Stomach smooth muscle (tissue), 2 donors: Measurements from ENCODE around the gene THEM5.

Experiments
- H3K27ac ChIP-seq: one replicate; pipeline ENCODE4 v1.7.0; 2013; ENCODE audit warnings: mild to moderate bottlenecking, low read length, inconsistent platforms
- H3K27me3 ChIP-seq, 2 donors: one replicate each; pipeline ENCODE4 v1.7.0; 2013; ENCODE audit warnings: low read length in 2 of 2; ENCODE audit not compliant: insufficient read depth in 2 of 2, control insufficient read depth in 1 of 2
- H3K36me3 ChIP-seq, 2 donors: one replicate each; pipeline ENCODE4 v1.7.0; 2013; ENCODE audit warnings: low read length in 2 of 2; ENCODE audit not compliant: control insufficient read depth in 2 of 2, insufficient read depth in 2 of 2
- H3K4me1 ChIP-seq: one replicate; pipeline ENCODE4 v1.7.0; 2013; ENCODE audit warnings: low read length; ENCODE audit not compliant: control insufficient read depth, insufficient read depth
- H3K4me3 ChIP-seq, 2 donors: one replicate each; pipeline ENCODE4 v1.7.0; 2013; ENCODE audit warnings: low read length in 2 of 2
- H3K9ac ChIP-seq, 2 donors: one replicate each; pipeline ENCODE4 v1.7.0; 2013; ENCODE audit warnings: low read length in 2 of 2, mild to moderate bottlenecking in 1 of 2
- H3K9me3 ChIP-seq, 2 donors: one replicate each; pipeline ENCODE4 v1.7.0; 2013; ENCODE audit warnings: low read length in 2 of 2; ENCODE audit not compliant: control insufficient read depth in 2 of 2
- donor health status: healthy.
- donor health status: Pancreatic carcinoma.

THEM5 gene

DNA sequence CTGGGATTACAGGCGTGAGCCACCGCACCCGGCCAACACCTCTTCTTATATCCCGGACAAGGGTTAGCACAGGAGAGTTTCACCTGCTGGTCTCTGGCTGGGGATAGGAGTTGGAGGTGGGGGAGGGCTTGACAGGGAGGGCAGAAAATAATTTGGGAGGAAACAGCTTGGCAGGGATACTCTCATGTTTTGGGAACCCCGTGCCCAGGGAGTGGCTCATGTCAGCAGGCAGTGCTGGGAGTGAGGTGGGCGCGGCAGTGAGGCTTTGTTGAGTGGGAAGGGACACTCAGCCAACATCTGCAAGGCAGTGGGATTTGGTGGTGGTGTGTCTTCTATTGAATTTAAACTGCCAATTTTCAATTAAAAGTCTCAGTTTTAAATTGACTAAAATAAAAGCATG, 1.1 kb upstream of the THEM5 start:
- no peak overlapping the region for H3K9ac ChIP-seq
- H3K9me3 ChIP-seq = no peaks in the 10 kb centered on the region
- no peak overlapping the region for H3K27ac ChIP-seq
- H3K4me1 ChIP-seq = no peaks in the 10 kb centered on the region
- peaks cover 5 to 16% of the 10 kb centered on the region in 2 donors for H3K27me3 ChIP-seq
- no peak overlapping the region for H3K4me3 ChIP-seq
- no peaks in the 10 kb centered on the region for H3K36me3 ChIP-seq

DNA sequence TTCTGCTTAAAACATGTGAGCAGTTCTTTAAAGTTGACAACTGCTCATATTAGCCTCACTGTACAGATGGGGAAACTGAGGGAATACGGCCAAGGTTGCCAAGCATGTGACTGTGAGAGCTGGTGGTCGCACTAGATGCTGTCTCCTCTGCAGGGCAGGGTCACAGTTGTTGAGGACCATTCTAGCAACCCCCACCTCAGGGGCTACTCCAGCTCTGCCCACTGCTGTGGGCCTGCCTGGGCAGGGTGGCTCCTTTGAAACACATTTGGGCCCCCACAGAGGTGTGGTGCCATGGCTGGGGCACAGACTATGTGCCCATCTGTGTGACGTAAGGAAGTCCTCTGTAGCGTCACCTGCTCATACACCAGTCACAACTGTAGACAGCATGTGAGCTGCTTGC, 779 bp downstream of the THEM5 start:
- no peak overlapping the region for H3K27ac ChIP-seq
- H3K27me3 ChIP-seq = peaks cover 10 to 23% of the 10 kb centered on the region in 2 donors

GRCh38 chr1:151851886-151852285, 1.6 kb downstream of the THEM5 start:
- Histone ChIP-seq H3K4me3 (no peak overlapping the region), H3K27ac (no peak overlapping the region), H3K4me1 (no peaks in the 10 kb centered on the region), H3K9me3 (no peaks in the 10 kb centered on the region), H3K27me3 (peaks cover 10 to 23% of the 10 kb centered on the region in 2 donors), H3K9ac (no peak overlapping the region), H3K36me3 (no peaks in the 10 kb centered on the region)

More for the DNA sequence above, 779 bp downstream of the THEM5 start:
- Histone ChIP-seq H3K9me3 (no peaks in the 10 kb centered on the region), H3K36me3 (no peaks in the 10 kb centered on the region), H3K4me3 (no peak overlapping the region), H3K4me1 (no peaks in the 10 kb centered on the region), H3K9ac (no peak overlapping the region)

DNA sequence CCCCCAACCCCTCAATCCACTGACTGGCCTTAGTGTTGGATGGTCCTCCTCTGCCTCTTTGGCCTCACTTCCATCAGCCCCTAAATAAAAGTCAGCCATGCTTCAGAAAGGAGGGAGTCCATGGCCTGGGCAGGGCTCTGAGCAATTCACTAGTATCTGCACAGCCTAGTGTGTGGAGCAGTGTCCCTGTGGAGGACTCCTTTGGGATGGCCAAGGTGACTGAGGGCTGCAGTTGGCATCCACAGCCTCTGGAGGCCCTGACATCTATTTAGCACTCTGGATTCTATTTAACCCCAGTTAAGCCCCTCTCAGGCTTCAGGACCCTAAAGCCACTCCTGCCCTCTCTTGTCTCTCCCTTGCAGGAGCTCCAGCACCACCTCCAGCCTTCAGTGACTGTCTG, 3.6 kb downstream of the THEM5 start:
- Histone ChIP-seq H3K36me3 (no peaks in the 10 kb centered on the region), H3K4me1 (no peaks in the 10 kb centered on the region), H3K4me3 (no peak overlapping the region), H3K27ac (no peak overlapping the region), H3K27me3 (peaks cover 20 to 28% of the 10 kb centered on the region in 2 donors), H3K9me3 (no peaks in the 10 kb centered on the region), H3K9ac (no peak overlapping the region)

- Histone ChIP-seq H3K27ac (no peak overlapping the region), H3K9me3 (no peaks in the 10 kb centered on the region), H3K36me3 (no peaks in the 10 kb centered on the region), H3K9ac (no peak overlapping the region), H3K27me3 (peaks cover 23 to 28% of the 10 kb centered on the region in 2 donors), H3K4me1 (no peaks in the 10 kb centered on the region), H3K4me3 (no peak overlapping the region)
Measured at GRCh38 chr1:151849126-151849525, 4.4 kb downstream of the THEM5 start.

- peaks cover 23 to 28% of the 10 kb centered on the region in 2 donors for H3K27me3 ChIP-seq
- H3K9me3 ChIP-seq = no peaks in the 10 kb centered on the region
- H3K4me3 ChIP-seq = no peak overlapping the region
- H3K36me3 ChIP-seq = no peaks in the 10 kb centered on the region
- no peak overlapping the region for H3K27ac ChIP-seq
- no peak overlapping the region for H3K9ac ChIP-seq
- no peaks in the 10 kb centered on the region for H3K4me1 ChIP-seq
Measured at GRCh38 chr1:151847867-151848596, 5.5 kb downstream of the THEM5 start.

- no peaks in the 10 kb centered on the region for H3K36me3 ChIP-seq
Measured at GRCh38 chr1:151846686-151847237, 6.8 kb downstream of the THEM5 start.

DNA sequence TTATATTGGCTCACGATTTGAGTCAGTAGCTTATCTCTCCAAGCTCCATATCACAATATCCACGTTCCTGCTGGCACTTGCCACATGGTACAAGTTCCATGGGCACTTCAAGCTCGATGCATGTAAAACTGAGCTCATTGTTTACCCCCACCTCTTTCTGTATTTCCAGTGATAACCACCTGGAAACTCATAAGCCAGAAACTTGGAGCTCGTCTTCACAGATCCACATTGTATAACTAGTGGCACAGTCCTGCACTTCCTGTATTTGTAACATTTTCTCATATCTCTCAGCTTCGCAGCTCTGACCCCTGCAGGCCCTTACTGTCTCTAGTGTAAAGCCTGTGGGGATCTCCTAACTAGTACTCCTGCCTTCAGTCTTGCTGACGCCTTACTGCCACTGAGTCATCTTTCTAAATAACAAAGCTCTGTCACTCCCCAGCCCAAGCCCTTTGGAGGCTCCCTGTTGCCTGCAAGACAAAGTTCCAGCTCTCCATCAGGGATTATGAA, 7.4 kb downstream of the THEM5 start:
- Histone ChIP-seq H3K4me3 (no peak overlapping the region), H3K36me3 (no peaks in the 10 kb centered on the region), H3K27ac (no peak overlapping the region), H3K4me1 (no peaks in the 10 kb centered on the region), H3K9me3 (no peaks in the 10 kb centered on the region), H3K9ac (no peak overlapping the region), H3K27me3 (peaks cover 18 to 22% of the 10 kb centered on the region in 2 donors)

More at GRCh38 chr1:151846686-151847237, 6.8 kb downstream of the THEM5 start:
- H3K27ac ChIP-seq = no peak overlapping the region
- peaks cover 18 to 21% of the 10 kb centered on the region in 2 donors for H3K27me3 ChIP-seq
- no peaks in the 10 kb centered on the region for H3K4me1 ChIP-seq
- no peak overlapping the region for H3K4me3 ChIP-seq
- H3K9me3 ChIP-seq = no peaks in the 10 kb centered on the region
- H3K9ac ChIP-seq = no peak overlapping the region

- Histone ChIP-seq H3K27me3 (peaks cover 33 to 40% of the 10 kb centered on the region in 2 donors), H3K9ac (no peak overlapping the region), H3K4me3 (no peak overlapping the region), H3K9me3 (no peaks in the 10 kb centered on the region), H3K36me3 (no peaks in the 10 kb centered on the region), H3K4me1 (peaks cover 15% of the 10 kb centered on the region), H3K27ac (no peak overlapping the region)
Measured at GRCh38 chr1:151843398-151843797, 10.1 kb downstream of the THEM5 start.

- Histone ChIP-seq H3K9me3 (no peaks in the 10 kb centered on the region), H3K27ac (no peak overlapping the region), H3K9ac (no peak overlapping the region), H3K36me3 (no peaks in the 10 kb centered on the region), H3K4me3 (no peak overlapping the region), H3K27me3 (peaks cover 40 to 49% of the 10 kb centered on the region in 2 donors), H3K4me1 (peaks cover 24% of the 10 kb centered on the region)
Measured at GRCh38 chr1:151841141-151841540, 12.4 kb downstream of the THEM5 start.

- Histone ChIP-seq H3K4me1 (peaks cover 24% of the 10 kb centered on the region), H3K4me3 (no peak overlapping the region), H3K9ac (no peak overlapping the region), H3K36me3 (no peaks in the 10 kb centered on the region), H3K27me3 (peaks cover 38 to 46% of the 10 kb centered on the region in 2 donors), H3K27ac (no peak overlapping the region), H3K9me3 (no peaks in the 10 kb centered on the region)
Measured at GRCh38 chr1:151840421-151840820, 13.1 kb downstream of the THEM5 start.
